ENCODE results near the gene PTGES3.
A peak's percentile ranks its signal among the peaks of the same experiment; 100 is the strongest.
"Not testable (repeated sequence)": the region's sequence is repeated elsewhere in the genome, so short reads cannot be mapped to it uniquely, and the experiment has no call there.

The PTGES3 gene

GRCh38 chr12:56704522-56704921 is 16.4 kb upstream of the PTGES3 start:
- DNase-seq = not testable (repeated sequence)

- no peak for DNase-seq
Observed at GRCh38 chr12:56699020-56699661, 11.1 kb upstream of the PTGES3 start.

DNA sequence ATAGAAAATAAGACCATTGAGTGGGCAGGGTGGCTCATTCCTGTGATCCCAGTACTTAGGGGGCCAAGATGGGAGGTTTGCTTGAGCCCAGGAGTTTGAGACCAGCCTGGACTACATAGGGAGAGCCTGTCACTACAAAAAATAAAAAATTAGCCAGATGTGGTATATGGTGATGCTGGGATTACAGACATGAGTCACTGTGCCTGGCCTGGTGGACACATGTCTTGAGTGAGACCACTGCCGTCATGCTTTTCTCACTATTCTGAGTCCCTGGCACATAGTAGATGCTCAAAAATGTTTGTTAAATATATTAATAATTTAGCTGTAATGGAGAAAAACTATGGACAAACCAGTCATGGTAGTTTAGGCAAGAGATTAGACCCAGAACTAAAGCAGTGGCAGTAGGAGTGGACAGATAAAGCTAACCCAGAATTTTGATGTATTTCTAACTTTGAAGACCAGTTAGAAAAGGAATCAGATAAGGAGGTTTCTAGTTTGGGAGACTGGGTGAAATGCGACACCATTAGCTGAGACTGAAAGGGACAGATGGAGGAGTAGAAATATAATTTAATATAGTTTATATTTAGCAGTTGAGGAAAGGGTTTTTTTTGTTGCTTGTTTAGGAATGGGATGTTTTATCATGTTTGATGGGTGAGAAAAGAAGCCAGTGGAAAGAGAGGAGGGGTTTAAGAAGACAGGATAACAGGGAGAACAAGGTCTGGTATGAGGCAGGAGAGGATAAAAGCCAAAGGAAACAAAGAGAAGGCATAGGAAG is 7.4 kb upstream of the PTGES3 start:
- DNase-seq = no peak

- DNase-seq = no peak
Observed at GRCh38 chr12:56694161-56694560, 6.1 kb upstream of the PTGES3 start.

GRCh38 chr12:56688846-56689109 is 694 bp upstream of the PTGES3 start:
- DNase-seq = no peak

- peak; percentile 57 for DNase-seq
Observed at GRCh38 chr12:56687223-56688128, 608 bp downstream of the PTGES3 start.

DNA sequence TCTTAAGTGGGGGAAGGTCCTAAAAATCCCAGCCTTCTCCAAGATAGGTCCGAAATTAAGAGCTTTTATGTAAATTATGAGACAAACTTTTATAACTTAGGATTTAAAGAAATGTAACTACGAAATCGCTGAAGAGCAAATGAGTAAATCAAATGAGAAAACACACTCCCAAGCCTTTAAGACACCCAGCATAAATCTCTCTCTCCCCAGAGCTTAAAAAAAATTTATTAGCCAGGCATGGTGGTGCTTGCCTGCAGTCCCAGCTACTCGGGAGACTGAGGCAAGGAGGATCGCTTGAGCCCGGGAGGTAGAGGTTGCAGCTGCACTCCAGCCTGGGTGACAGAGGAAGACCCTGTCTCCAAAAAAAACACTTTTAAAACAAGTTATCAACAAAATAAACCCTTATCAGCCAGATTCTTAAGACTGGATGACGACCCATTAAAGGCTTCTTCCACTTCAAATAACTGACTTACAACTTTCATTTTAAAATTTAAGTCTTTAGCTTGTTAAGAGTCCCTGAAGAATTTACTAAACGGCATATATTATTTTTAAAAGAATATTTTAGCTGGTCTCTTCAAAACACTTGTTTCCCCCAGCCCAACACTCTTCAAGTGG is 3.2 kb downstream of the PTGES3 start:
- no peak for DNase-seq

GRCh38 chr12:56682323-56682722 is 5.8 kb downstream of the PTGES3 start:
- DNase-seq = no peak

GRCh38 chr12:56679883-56680575 is 8.1 kb downstream of the PTGES3 start:
- DNase-seq = no peak

- DNase-seq = no peak
Observed at GRCh38 chr12:56678852-56679251, 9.2 kb downstream of the PTGES3 start.

- no peak for DNase-seq
Observed at GRCh38 chr12:56677680-56678079, 10.4 kb downstream of the PTGES3 start.

GRCh38 chr12:56676851-56677580 is 11.1 kb downstream of the PTGES3 start:
- DNase-seq = no peak

GRCh38 chr12:56671608-56672007 is 16.5 kb downstream of the PTGES3 start:
- DNase-seq = no peak

GRCh38 chr12:56670836-56671235 is 17.2 kb downstream of the PTGES3 start:
- no peak for DNase-seq

GRCh38 chr12:56668197-56668457 is 20.0 kb downstream of the PTGES3 start:
- DNase-seq = no peak

DNA sequence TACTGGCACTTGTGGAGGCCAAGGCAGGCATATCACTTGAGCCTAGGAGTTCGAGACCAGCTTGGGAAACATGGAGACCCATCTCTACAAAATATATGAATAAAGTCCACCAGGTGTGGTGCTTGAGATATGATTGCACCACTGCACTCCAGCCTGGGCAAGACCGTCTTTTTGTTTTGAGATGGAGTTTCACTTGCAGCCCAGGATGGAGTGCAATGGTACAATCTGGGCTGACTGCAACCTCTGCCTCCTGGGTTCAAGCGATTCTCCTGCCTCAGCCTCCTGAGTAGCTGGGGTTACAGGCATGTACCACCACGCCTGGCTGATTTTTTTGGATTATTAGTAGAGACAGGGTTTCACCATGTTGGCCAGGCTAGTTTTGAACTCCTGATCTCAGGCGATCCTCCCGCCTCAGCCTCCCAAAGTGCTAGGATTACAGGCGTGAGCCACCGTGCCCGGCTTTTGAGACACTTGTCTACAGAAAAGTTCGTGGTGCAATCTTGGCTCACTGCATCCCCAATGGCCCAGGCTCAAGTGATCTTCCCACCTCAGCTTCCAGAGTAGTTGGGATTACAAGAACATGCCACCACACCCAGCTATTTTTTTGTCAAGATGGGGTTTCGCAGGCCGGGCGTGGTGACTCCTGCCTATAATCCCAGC is 26.0 kb downstream of the PTGES3 start:
- no peak for DNase-seq

GRCh38 chr12:56661560-56661959 is 26.5 kb downstream of the PTGES3 start:
- DNase-seq = no peak

DNA sequence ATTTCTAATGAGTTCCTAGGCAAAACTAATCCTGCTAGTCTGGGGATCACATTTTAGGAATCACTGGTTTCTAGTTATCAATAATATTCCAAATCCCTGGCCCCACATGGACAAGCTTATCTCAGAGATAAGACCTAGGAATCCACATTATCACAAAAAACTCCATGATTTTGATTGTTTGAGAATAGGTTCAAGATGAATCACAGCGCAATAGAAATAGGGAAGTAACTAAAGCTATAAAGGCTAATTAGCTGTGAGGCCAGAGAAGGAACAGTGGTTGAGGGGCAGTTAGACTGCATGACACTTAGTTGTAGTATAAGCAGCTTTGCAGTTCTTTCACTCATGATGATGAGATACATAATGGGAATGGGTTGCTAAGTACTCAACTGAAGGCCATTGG is 29.2 kb downstream of the PTGES3 start:
- no peak for DNase-seq

GRCh38 chr12:56657416-56658379 is 30.4 kb downstream of the PTGES3 start:
- no peak for DNase-seq

GRCh38 chr12:56653781-56654180 is 34.3 kb downstream of the PTGES3 start:
- DNase-seq = not testable (repeated sequence)
